ENCODE results near the gene METTL1. TPM values are rescaled to one million over a fixed set of nuclear protein-coding genes. Genes with fewer than 3 reads are reported as not detected.
"Not testable (repeated sequence)": the region's sequence is repeated elsewhere in the genome, so short reads cannot be mapped to it uniquely, and the experiment has no call there.

Gene METTL1
- polyA plus RNA-seq, 2 donors: 18.8 to 19.3 TPM

GRCh38 chr12:57722716-57723629, 48.9 kb downstream of the METTL1 start:
- H3K4me3 ChIP-seq (ENCODE audit: low read depth in 1 of 2, low read length in 2 of 2): no peak overlapping the region
- H3K36me3 ChIP-seq (ENCODE audit: control insufficient read depth in 2 of 2, insufficient read depth in 2 of 2, low read length in 1 of 2): peaks cover 12 to 29% of the 10 kb centered on the region in 2 donors
- no peaks in the 10 kb centered on the region for H3K27me3 ChIP-seq (ENCODE audit: control insufficient read depth in 1 of 2, insufficient read depth in 2 of 2, low read length in 2 of 2)
- WGBS, 2 donors: 55 to 61% methylated on average over 11 of the region's 11 CpGs
- H3K27ac ChIP-seq (ENCODE audit: low read depth in 2 of 2, low read length in 1 of 2): no peak overlapping the region
- peaks cover 8 to 11% of the 10 kb centered on the region in 2 donors for H3K4me1 ChIP-seq (ENCODE audit: control insufficient read depth in 2 of 2, insufficient read depth in 2 of 2, low read length in 1 of 2)
- H3K9me3 ChIP-seq (ENCODE audit: control insufficient read depth in 2 of 2, insufficient read depth in 1 of 2, low read depth in 1 of 2, low read length in 1 of 2): no peaks in the 10 kb centered on the region

GRCh38 chr12:57721846-57722608, 49.9 kb downstream of the METTL1 start:
- H3K27me3 ChIP-seq (ENCODE audit: control insufficient read depth in 1 of 2, insufficient read depth in 2 of 2, low read length in 2 of 2); H3K4me3 ChIP-seq (ENCODE audit: low read depth in 1 of 2, low read length in 2 of 2); H3K4me1 ChIP-seq (ENCODE audit: control insufficient read depth in 2 of 2, insufficient read depth in 2 of 2, low read length in 1 of 2); H3K9me3 ChIP-seq (ENCODE audit: control insufficient read depth in 2 of 2, insufficient read depth in 1 of 2, low read depth in 1 of 2, low read length in 1 of 2); H3K27ac ChIP-seq (ENCODE audit: low read depth in 2 of 2, low read length in 1 of 2): not testable (repeated sequence)
- H3K36me3 ChIP-seq (ENCODE audit: control insufficient read depth in 2 of 2, insufficient read depth in 2 of 2, low read length in 1 of 2): peaks cover 12 to 32% of the 10 kb centered on the region in 2 donors
- WGBS, 2 donors: 94 to 95% methylated on average over 16 of the region's 16 CpGs

- H3K36me3 ChIP-seq (ENCODE audit: control insufficient read depth in 2 of 2, insufficient read depth in 2 of 2, low read length in 1 of 2): peaks cover 12 to 41% of the 10 kb centered on the region in 2 donors
- 84 to 87% methylated on average over 11 of the region's 11 CpGs for WGBS, 2 donors
Measured at GRCh38 chr12:57720606-57721595, 51.0 kb downstream of the METTL1 start.

GRCh38 chr12:57719777-57720605, 51.9 kb downstream of the METTL1 start:
- H3K36me3 ChIP-seq (ENCODE audit: control insufficient read depth in 2 of 2, insufficient read depth in 2 of 2, low read length in 1 of 2): peaks cover 12 to 47% of the 10 kb centered on the region in 2 donors
- no peaks in the 10 kb centered on the region for H3K4me1 ChIP-seq (ENCODE audit: control insufficient read depth in 2 of 2, insufficient read depth in 2 of 2, low read length in 1 of 2)
- WGBS, 2 donors: 91% methylated on average over 20 of the region's 20 CpGs
- no peaks in the 10 kb centered on the region for H3K27me3 ChIP-seq (ENCODE audit: control insufficient read depth in 1 of 2, insufficient read depth in 2 of 2, low read length in 2 of 2)
- no peak overlapping the region for H3K4me3 ChIP-seq (ENCODE audit: low read depth in 1 of 2, low read length in 2 of 2)
- no peaks in the 10 kb centered on the region for H3K9me3 ChIP-seq (ENCODE audit: control insufficient read depth in 2 of 2, insufficient read depth in 1 of 2, low read depth in 1 of 2, low read length in 1 of 2)
- H3K27ac ChIP-seq (ENCODE audit: low read depth in 2 of 2, low read length in 1 of 2): no peak overlapping the region

More at GRCh38 chr12:57720606-57721595, 51.0 kb downstream of the METTL1 start:
- H3K4me1 ChIP-seq (ENCODE audit: control insufficient read depth in 2 of 2, insufficient read depth in 2 of 2, low read length in 1 of 2): peaks cover 0 to 3% of the 10 kb centered on the region in 2 donors
- no peak overlapping the region for H3K4me3 ChIP-seq (ENCODE audit: low read depth in 1 of 2, low read length in 2 of 2)
- no peaks in the 10 kb centered on the region for H3K27me3 ChIP-seq (ENCODE audit: control insufficient read depth in 1 of 2, insufficient read depth in 2 of 2, low read length in 2 of 2)
- no peak overlapping the region for H3K27ac ChIP-seq (ENCODE audit: low read depth in 2 of 2, low read length in 1 of 2)
- no peaks in the 10 kb centered on the region for H3K9me3 ChIP-seq (ENCODE audit: control insufficient read depth in 2 of 2, insufficient read depth in 1 of 2, low read depth in 1 of 2, low read length in 1 of 2)

GRCh38 chr12:57718641-57719528, 53.0 kb downstream of the METTL1 start:
- 96 to 97% methylated on average over 15 of the region's 15 CpGs for WGBS, 2 donors
- no peaks in the 10 kb centered on the region for H3K27me3 ChIP-seq (ENCODE audit: control insufficient read depth in 1 of 2, insufficient read depth in 2 of 2, low read length in 2 of 2)
- H3K9me3 ChIP-seq (ENCODE audit: control insufficient read depth in 2 of 2, insufficient read depth in 1 of 2, low read depth in 1 of 2, low read length in 1 of 2): no peaks in the 10 kb centered on the region
- no peaks in the 10 kb centered on the region for H3K4me1 ChIP-seq (ENCODE audit: control insufficient read depth in 2 of 2, insufficient read depth in 2 of 2, low read length in 1 of 2)
- no peak overlapping the region for H3K27ac ChIP-seq (ENCODE audit: low read depth in 2 of 2, low read length in 1 of 2)
- peaks cover 12 to 47% of the 10 kb centered on the region in 2 donors for H3K36me3 ChIP-seq (ENCODE audit: control insufficient read depth in 2 of 2, insufficient read depth in 2 of 2, low read length in 1 of 2)
- H3K4me3 ChIP-seq (ENCODE audit: low read depth in 1 of 2, low read length in 2 of 2): no peak overlapping the region

Other genes with a start within 250 kb of the METTL1 start
- gene MBD6, start 249.3 kb downstream of the METTL1 start, polyA plus RNA-seq: 10 to 100 TPM; 14.7 to 35.0 TPM
- gene DCTN2, start 224.9 kb downstream of the METTL1 start, polyA plus RNA-seq: 100 to 1,000 TPM in 1 of 2 donors, 10 to 100 TPM in 1; 77.4 to 159 TPM
- gene KIF5A, start 222.1 kb downstream of the METTL1 start, polyA plus RNA-seq: under 1 TPM; 0.12 to 0.24 TPM
- gene PIP4K2C, start 180.9 kb downstream of the METTL1 start, polyA plus RNA-seq: 10 to 100 TPM in 1 of 2 donors, 1 to 10 TPM in 1; 9.4 to 20.3 TPM
- gene DTX3, start 167.3 kb downstream of the METTL1 start, polyA plus RNA-seq: 10 to 100 TPM; 11.6 to 16.7 TPM
- gene ARHGEF25, start 160.7 kb downstream of the METTL1 start, polyA plus RNA-seq: 10 to 100 TPM; 18.4 to 20.8 TPM
- under 1 TPM; 0.10 to 0.18 TPM for gene B4GALNT1, start 138.9 kb downstream of the METTL1 start, polyA plus RNA-seq
- 100 to 1,000 TPM; 106 to 120 TPM for gene OS9, start 78.0 kb downstream of the METTL1 start, polyA plus RNA-seq
- under 1 TPM; 0.61 to 0.94 TPM for gene AGAP2, start 33.4 kb downstream of the METTL1 start, polyA plus RNA-seq
- gene TSPAN31, start 27.1 kb downstream of the METTL1 start, polyA plus RNA-seq: 10 to 100 TPM; 16.3 to 19.8 TPM
- 10 to 100 TPM; 22.1 to 52.6 TPM for gene CDK4, start 19.8 kb downstream of the METTL1 start, polyA plus RNA-seq
- gene MARCHF9, start 17.0 kb downstream of the METTL1 start, polyA plus RNA-seq: 10 to 100 TPM in 1 of 2 donors, 1 to 10 TPM in 1; 8.0 to 10.9 TPM
- gene CYP27B1, start 5.0 kb downstream of the METTL1 start, polyA plus RNA-seq: under 1 TPM; 0.64 to 0.96 TPM
- gene EEF1AKMT3, start 509 bp upstream of the METTL1 start, polyA plus RNA-seq: 1 to 10 TPM; 1.1 to 2.4 TPM
- 10 to 100 TPM; 20.5 to 30.4 TPM for gene TSFM, start 10.7 kb upstream of the METTL1 start, polyA plus RNA-seq
- gene AVIL, start 46.6 kb upstream of the METTL1 start, polyA plus RNA-seq: 1 to 10 TPM; 2.1 to 4.4 TPM
- 10 to 100 TPM; 22.4 to 34.7 TPM for gene CTDSP2, start 74.6 kb upstream of the METTL1 start, polyA plus RNA-seq
- gene ATP23, start 169.5 kb upstream of the METTL1 start, polyA plus RNA-seq: 10 to 100 TPM in 1 of 2 donors, 1 to 10 TPM in 1; 5.7 to 11.0 TPM